Prostate gland (tissue), 2 donors: ENCODE results near the gene CTBP2.

Source experiments
- CTCF ChIP-seq, 4 experiments: fragments of 200-600 bp in 2 of 4; fragments of 450-650 bp in 2 of 4; sonication (generic) in 2 of 4; IDR thresholded peaks; 1 replicate in 3 of 4; 2 replicates in 1 of 4; pipeline ENCODE4 v1.5.1; 2016 to 2019; ENCODE audit warnings: antibody characterized with exemption in 4 of 4, mild to moderate bottlenecking in 2 of 4, moderate library complexity in 2 of 4
- POLR2AphosphoS5 ChIP-seq: sonication (generic); formaldehyde crosslinking; IDR thresholded peaks from one replicate; pipeline ENCODE4 v1.6.1; 2017; ENCODE audit warnings: antibody characterized with exemption

DNA sequence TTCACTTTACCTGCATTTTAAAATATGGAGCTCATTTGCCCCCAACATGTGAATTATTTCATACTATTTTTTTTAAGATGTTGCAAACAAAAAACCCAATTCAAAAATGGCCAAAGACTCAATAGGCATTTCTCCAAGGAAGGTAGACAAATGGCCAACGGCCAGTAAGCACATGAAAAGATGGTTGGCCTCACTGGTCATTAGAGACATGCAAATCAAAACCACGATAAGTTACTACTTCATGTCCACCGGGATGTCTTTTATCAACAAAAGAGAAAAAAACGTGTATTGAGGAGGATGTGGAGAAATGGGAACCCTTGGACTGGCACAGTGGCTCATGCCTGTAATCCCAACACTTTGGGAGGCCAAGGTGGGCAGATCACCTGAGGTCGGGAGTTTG, 3.4 kb upstream of the CTBP2 start:
- TF ChIP-seq CTCF (IDR thresholded peaks at IDR 0.05), result no peak
- no peak for TF ChIP-seq POLR2AphosphoS5
